Neural progenitor cell (in vitro differentiated cells): Measurements from ENCODE around the gene ACRBP. TPM values are rescaled to one million over a fixed set of nuclear protein-coding genes. Genes with fewer than 3 reads are reported as not detected.

Experiments used
- DNase-seq: peaks from one replicate; pipeline ENCODE4 v3.0.0-alpha.2; 2016; ENCODE audit warnings: low spot score
- H2AFZ ChIP-seq: fragments of 200-600 bp; sonication (generic); replicated peaks from 2 replicates; pipeline ENCODE4 v1.6.1; 2016; ENCODE audit warnings: antibody characterized with exemption
- H3F3A ChIP-seq: fragments of 200-600 bp; sonication (generic); 2 replicates; pipeline ENCODE4 v1.6.1; 2016; ENCODE audit warnings: antibody characterized with exemption, low read depth
- H3K27ac ChIP-seq: fragments of 200-600 bp; sonication (generic); 2 replicates; pipeline ENCODE4 v1.5.1; 2016; ENCODE audit warnings: mild to moderate bottlenecking
- H3K27me3 ChIP-seq: fragments of 200-600 bp; sonication (generic); 2 replicates; pipeline ENCODE4 v1.6.1; 2016; ENCODE audit warnings: mild to moderate bottlenecking, moderate library complexity
- H3K36me3 ChIP-seq: fragments of 200-600 bp; sonication (generic); 2 replicates; pipeline ENCODE4 v1.5.1; 2016
- H3K4me1 ChIP-seq: fragments of 200-600 bp; sonication (generic); 2 replicates; pipeline ENCODE4 v1.6.1; 2016; ENCODE audit warnings: mixed run types
- H3K4me2 ChIP-seq: fragments of 200-600 bp; sonication (generic); 2 replicates; pipeline ENCODE4 v1.6.1; 2016
- H3K4me3 ChIP-seq: fragments of 200-600 bp; sonication (generic); 2 replicates; pipeline ENCODE4 v1.5.1; 2016
- H3K79me2 ChIP-seq: fragments of 200-600 bp; sonication (generic); 2 replicates; pipeline ENCODE4 v1.6.1; 2016; ENCODE audit warnings: low read depth
- H3K9ac ChIP-seq: fragments of 200-600 bp; sonication (generic); 2 replicates; pipeline ENCODE4 v1.6.1; 2016
- H3K9me3 ChIP-seq: fragments of 200-600 bp; sonication (generic); 2 replicates; pipeline ENCODE4 v1.5.1; 2016; ENCODE audit warnings: low read depth
- H4K20me1 ChIP-seq: fragments of 200-600 bp; sonication (generic); 2 replicates; pipeline ENCODE4 v1.6.1; 2016; ENCODE audit warnings: low read depth
- H3K27ac Mint-ChIP-seq: 3 replicates; pipeline ENCODE4 v1.8.0; 2021; ENCODE audit warnings: mixed read lengths
- H3K27me3 Mint-ChIP-seq: 2 replicates; pipeline ENCODE4 v1.8.0; 2022; ENCODE audit warnings: low read depth, mild to moderate bottlenecking, inconsistent platforms, moderate library complexity, mixed read lengths; ENCODE audit not compliant: insufficient read depth
- H3K36me3 Mint-ChIP-seq: 3 replicates; pipeline ENCODE4 v1.8.0; 2021; ENCODE audit warnings: mixed read lengths
- H3K4me1 Mint-ChIP-seq: 3 replicates; pipeline ENCODE4 v1.8.0; 2021; ENCODE audit warnings: mixed read lengths
- H3K4me3 Mint-ChIP-seq: 3 replicates; pipeline ENCODE4 v1.8.0; 2021; ENCODE audit warnings: mild to moderate bottlenecking, moderate library complexity, mixed read lengths
- H3K9me3 Mint-ChIP-seq: 3 replicates; pipeline ENCODE4 v1.8.0; 2020; ENCODE audit warnings: mixed read lengths
- CTCF ChIP-seq: fragments of 200-600 bp; sonication (generic); IDR thresholded peaks from 2 replicates; pipeline ENCODE4 v1.5.1; 2017; ENCODE audit warnings: antibody characterized with exemption, mild to moderate bottlenecking
- EZH2 ChIP-seq: fragments of 200-600 bp; sonication (generic); IDR thresholded peaks from 2 replicates; pipeline ENCODE4 v1.6.1; 2017; ENCODE audit warnings: antibody characterized with exemption, mild to moderate bottlenecking, moderate library complexity
- EZH2phosphoT487 ChIP-seq: fragments of 200-600 bp; sonication (generic); IDR thresholded peaks from 2 replicates; pipeline ENCODE4 v1.6.1; 2017; ENCODE audit warnings: antibody characterized with exemption
- total RNA-seq: library from RNA; depleted of rRNA; stranded (reverse); fragments of >200 nt; gene quantifications from 2 replicates; pipeline ENCODE4 v1.2.3, GENCODE V29; 2015; ENCODE audit warnings: low replicate concordance

The ACRBP gene
- total RNA-seq, 1 donor from 2014 or later: 2.7 TPM

- no peaks in the 10 kb centered on the region for H3K27me3 ChIP-seq
- peaks cover 14% of the 10 kb centered on the region for H3K4me1 Mint-ChIP-seq
- H3K4me2 ChIP-seq: peak overlapping the region; percentile 98
- peak overlapping the region; percentile 89 for H3K9ac ChIP-seq
- peaks cover 28% of the 10 kb centered on the region for H3F3A ChIP-seq
- no peaks in the 10 kb centered on the region for H3K36me3 ChIP-seq
- peak overlapping the region; percentile 77 for H2AFZ ChIP-seq
- H3K4me1 ChIP-seq: peaks cover 6% of the 10 kb centered on the region
- no peak for TF ChIP-seq CTCF
- TF ChIP-seq EZH2phosphoT487: no peak
- no peak for TF ChIP-seq EZH2
- DNase-seq: no peak
- no peaks in the 10 kb centered on the region for H3K9me3 ChIP-seq
- H3K4me3 Mint-ChIP-seq: peak overlapping the region; percentile 97
- no peaks in the 10 kb centered on the region for H3K9me3 Mint-ChIP-seq
- H4K20me1 ChIP-seq: no peaks in the 10 kb centered on the region
- H3K79me2 ChIP-seq: peaks cover 53% of the 10 kb centered on the region
- H3K36me3 Mint-ChIP-seq: peaks cover 11% of the 10 kb centered on the region
- peak overlapping the region; percentile 79 for H3K4me3 ChIP-seq
- peaks cover 7% of the 10 kb centered on the region for H3K27me3 Mint-ChIP-seq
- H3K27ac Mint-ChIP-seq: peak overlapping the region; percentile 98
- H3K27ac ChIP-seq: peak overlapping the region; percentile 23
These were observed 15.3 kb upstream of the ACRBP start for GRCh38 chr12:6662602-6662905.

- Mint-ChIP-seq H3K4me3 (no peak overlapping the region), H3K27me3 (peaks cover 3% of the 10 kb centered on the region), H3K9me3 (no peaks in the 10 kb centered on the region), H3K4me1 (no peaks in the 10 kb centered on the region), H3K36me3 (peaks cover 34% of the 10 kb centered on the region), H3K27ac (no peak overlapping the region)
- Histone ChIP-seq H4K20me1 (no peaks in the 10 kb centered on the region), H2AFZ (no peak overlapping the region), H3K27ac (no peak overlapping the region), H3K4me1 (no peaks in the 10 kb centered on the region), H3K27me3 (no peaks in the 10 kb centered on the region), H3K36me3 (no peaks in the 10 kb centered on the region), H3K9ac (peak overlapping the region; percentile 3), H3K4me2 (no peak overlapping the region), H3K9me3 (no peaks in the 10 kb centered on the region), H3F3A (no peaks in the 10 kb centered on the region), H3K4me3 (no peak overlapping the region), H3K79me2 (peaks cover 18% of the 10 kb centered on the region)
- TF ChIP-seq EZH2: no peak
- no peak for TF ChIP-seq EZH2phosphoT487
- TF ChIP-seq CTCF: no peak
- DNase-seq: no peak
These were observed 6.8 kb upstream of the ACRBP start for GRCh38 chr12:6653987-6654386.

GRCh38 chr12:6653342-6653741, 6.1 kb upstream of the ACRBP start:
- Histone ChIP-seq H3K36me3 (no peaks in the 10 kb centered on the region), H4K20me1 (no peaks in the 10 kb centered on the region), H3K4me1 (no peaks in the 10 kb centered on the region), H3F3A (no peaks in the 10 kb centered on the region), H3K9me3 (no peaks in the 10 kb centered on the region), H3K9ac (no peak overlapping the region), H3K4me3 (no peak overlapping the region), H3K79me2 (peaks cover 12% of the 10 kb centered on the region), H2AFZ (no peak overlapping the region), H3K27ac (no peak overlapping the region), H3K4me2 (no peak overlapping the region), H3K27me3 (no peaks in the 10 kb centered on the region)
- DNase-seq: no peak
- no peak overlapping the region for H3K4me3 Mint-ChIP-seq
- no peaks in the 10 kb centered on the region for H3K4me1 Mint-ChIP-seq
- no peak overlapping the region for H3K27ac Mint-ChIP-seq
- H3K36me3 Mint-ChIP-seq: peaks cover 31% of the 10 kb centered on the region
- no peaks in the 10 kb centered on the region for H3K27me3 Mint-ChIP-seq
- no peak for TF ChIP-seq EZH2phosphoT487
- no peak for TF ChIP-seq EZH2
- H3K9me3 Mint-ChIP-seq: no peaks in the 10 kb centered on the region

GRCh38 chr12:6652391-6652790, 5.2 kb upstream of the ACRBP start:
- Histone ChIP-seq H3K79me2 (peaks cover 5% of the 10 kb centered on the region), H3K9ac (no peak overlapping the region), H3K4me1 (no peaks in the 10 kb centered on the region), H3K36me3 (no peaks in the 10 kb centered on the region), H3K9me3 (no peaks in the 10 kb centered on the region), H3K27ac (no peak overlapping the region), H3K4me2 (no peak overlapping the region), H3F3A (no peaks in the 10 kb centered on the region), H4K20me1 (no peaks in the 10 kb centered on the region), H2AFZ (no peak overlapping the region), H3K4me3 (no peak overlapping the region), H3K27me3 (no peaks in the 10 kb centered on the region)
- no peak overlapping the region for H3K4me3 Mint-ChIP-seq
- TF ChIP-seq EZH2phosphoT487 (no peak), CTCF (no peak), EZH2 (no peak)
- H3K36me3 Mint-ChIP-seq: peaks cover 33% of the 10 kb centered on the region
- no peaks in the 10 kb centered on the region for H3K4me1 Mint-ChIP-seq
- no peak for DNase-seq
- peaks cover 2% of the 10 kb centered on the region for H3K27me3 Mint-ChIP-seq
- H3K27ac Mint-ChIP-seq: no peak overlapping the region
- H3K9me3 Mint-ChIP-seq: no peaks in the 10 kb centered on the region
